Liver (tissue), 9 donors: ENCODE results near the gene GPC3. TPM values are rescaled to one million over a fixed set of nuclear protein-coding genes. Genes with fewer than 3 reads are reported as not detected.

Experiments
- DNase-seq: peaks from one replicate; pipeline ENCODE4 v3.0.0-alpha.2; 2017; ENCODE audit warnings: low spot score
- H3K27ac ChIP-seq, 2 donors: one replicate each; pipeline ENCODE4 v1.7.0; 2013; ENCODE audit warnings: inconsistent platforms in 2 of 2, low read length in 2 of 2, control low read depth in 1 of 2, low read depth in 1 of 2, mild to moderate bottlenecking in 1 of 2
- H3K27me3 ChIP-seq, 4 donors: one replicate each; pipeline versions ENCODE4 v1.6.1 to v1.7.0; 2013; ENCODE audit warnings: low read length in 3 of 4, inconsistent platforms in 1 of 4, mild to moderate bottlenecking in 1 of 4, moderate library complexity in 1 of 4; ENCODE audit not compliant: control insufficient read depth in 4 of 4, insufficient read depth in 4 of 4
- H3K36me3 ChIP-seq, 4 donors: one replicate each; pipeline versions ENCODE4 v1.6.1 to v1.7.0; 2013; ENCODE audit warnings: low read length in 3 of 4, mild to moderate bottlenecking in 3 of 4, low read depth in 1 of 4, moderate library complexity in 1 of 4; ENCODE audit not compliant: control insufficient read depth in 4 of 4, insufficient read depth in 3 of 4
- H3K4me1 ChIP-seq, 4 donors: one replicate each; pipeline versions ENCODE4 v1.6.1 to v1.7.0; 2013; ENCODE audit warnings: low read length in 3 of 4, mild to moderate bottlenecking in 3 of 4, moderate library complexity in 1 of 4; ENCODE audit not compliant: control insufficient read depth in 4 of 4, insufficient read depth in 4 of 4
- H3K4me3 ChIP-seq, 3 donors: one replicate each; pipeline versions ENCODE4 v1.6.1 to v1.7.0; 2013; ENCODE audit warnings: low read length in 3 of 3, control low read depth in 1 of 3, low read depth in 1 of 3, mild to moderate bottlenecking in 1 of 3
- H3K9ac ChIP-seq, 2 donors: one replicate each; pipeline ENCODE4 v1.7.0; 2013; ENCODE audit warnings: low read length in 2 of 2, mild to moderate bottlenecking in 2 of 2, moderate library complexity in 2 of 2, control low read depth in 1 of 2, low read depth in 1 of 2
- H3K9me3 ChIP-seq, 4 donors: one replicate each; pipeline versions ENCODE4 v1.6.1 to v1.7.0; 2013; ENCODE audit warnings: low read length in 3 of 4; ENCODE audit not compliant: control insufficient read depth in 4 of 4
- EGR1 ChIP-seq, 2 donors: IDR thresholded peaks; 2 replicates each; pipeline ENCODE4 v1.6.1; 2016 to 2018; ENCODE audit warnings: antibody characterized with exemption in 2 of 2, low read depth in 2 of 2
- FOXA1 ChIP-seq: IDR thresholded peaks from 2 replicates; pipeline ENCODE4 v1.6.1; 2016; ENCODE audit warnings: antibody characterized with exemption
- FOXA2 ChIP-seq: IDR thresholded peaks from 2 replicates; pipeline ENCODE4 v1.6.1; 2016; ENCODE audit warnings: antibody characterized with exemption
- GABPA ChIP-seq, 2 donors: IDR thresholded peaks in 1 of 2; conservative IDR thresholded peaks in 1 of 2; 2 replicates each; pipeline ENCODE4 v1.6.1; 2016; ENCODE audit warnings: antibody characterized with exemption in 2 of 2, mild to moderate bottlenecking in 1 of 2, moderate library complexity in 1 of 2
- HNF4A ChIP-seq, 2 donors: conservative IDR thresholded peaks; 2 replicates each; pipeline ENCODE4 v1.6.1; 2016; ENCODE audit warnings: antibody characterized with exemption in 2 of 2, mild to moderate bottlenecking in 2 of 2
- HNF4G ChIP-seq: IDR thresholded peaks from 2 replicates; pipeline ENCODE4 v1.6.1; 2016; ENCODE audit warnings: antibody characterized with exemption
- JUND ChIP-seq, 2 donors: IDR thresholded peaks; 2 replicates each; pipeline ENCODE4 v1.6.1; 2016; ENCODE audit warnings: antibody characterized with exemption in 2 of 2
- NR2F2 ChIP-seq: IDR thresholded peaks from 2 replicates; pipeline ENCODE4 v1.6.1; 2016; ENCODE audit warnings: antibody characterized with exemption
- RAD21 ChIP-seq, 2 donors: IDR thresholded peaks; 2 replicates each; pipeline ENCODE4 v1.6.1; 2016; ENCODE audit warnings: antibody characterized with exemption in 2 of 2, mild to moderate bottlenecking in 2 of 2
- RXRA ChIP-seq, 2 donors: IDR thresholded peaks; 2 replicates each; pipeline ENCODE4 v1.6.1; 2017 to 2018; ENCODE audit warnings: antibody characterized with exemption in 2 of 2, mild to moderate bottlenecking in 1 of 2
- TAF1 ChIP-seq: conservative IDR thresholded peaks from 2 replicates; pipeline ENCODE4 v1.6.1; 2016; ENCODE audit warnings: antibody characterized with exemption, mild to moderate bottlenecking
- YY1 ChIP-seq: IDR thresholded peaks from 2 replicates; pipeline ENCODE4 v1.6.1; 2016; ENCODE audit warnings: antibody characterized with exemption, mild to moderate bottlenecking
- WGBS: extraction: QIAGEN DNeasy Blood & Tissue Kit; methylation state at CpG from one replicate; pipeline ENCODE4 v1.1.7; 2013; 5-methylcytosine and 5-hydroxymethylcytosine counted together
- polyA plus RNA-seq, 2 donors: library from polyadenylated mRNA; stranded (reverse) in 1 of 2; unstranded in 1 of 2; fragments of 200-250 nt in 1 of 2; fragments of >200 nt in 1 of 2; fragmentation: Nextera tagmentation in 1 of 2; extraction: Ambion mirVana in 1 of 2; gene quantifications; one replicate each; pipeline versions ENCODE4 v1.2.1 to v1.2.3, GENCODE V29; 2013 to 2015
- total RNA-seq, 2 donors: library from RNA; depleted of rRNA; stranded (reverse); fragments of >200 nt; gene quantifications; one replicate each; pipeline ENCODE4 v1.2.3, GENCODE V29; 2014
- TF ChIP-seq, protein P1 (sequence below): IDR thresholded peaks from 2 replicates; pipeline ENCODE4 v1.6.1; 2016; ENCODE audit warnings: antibody characterized with exemption
- TF ChIP-seq, protein P2 (sequence below): fragments of 150-350 bp; IDR thresholded peaks from 2 replicates; pipeline ENCODE4 v1.5.1; 2017; ENCODE audit warnings: improper control_type of control experiment, low read depth, low read length; ENCODE audit not compliant: missing input control
- TF ChIP-seq, protein P3 (sequence below): IDR thresholded peaks from 2 replicates; pipeline ENCODE4 v1.6.1; 2016; ENCODE audit warnings: antibody characterized with exemption
- TF ChIP-seq, protein P4 (sequence below): IDR thresholded peaks from 2 replicates; pipeline ENCODE4 v1.6.1; 2016; ENCODE audit warnings: antibody characterized with exemption
- donor health status: healthy.
- donor health status: healthy.
- donor health status: healthy.
- donor health status: healthy.
- donor health status: healthy.

Gene GPC3
- total and polyA plus RNA-seq, 4 donors, result 0.40 to 1,133 (median 1.5) TPM

DNA sequence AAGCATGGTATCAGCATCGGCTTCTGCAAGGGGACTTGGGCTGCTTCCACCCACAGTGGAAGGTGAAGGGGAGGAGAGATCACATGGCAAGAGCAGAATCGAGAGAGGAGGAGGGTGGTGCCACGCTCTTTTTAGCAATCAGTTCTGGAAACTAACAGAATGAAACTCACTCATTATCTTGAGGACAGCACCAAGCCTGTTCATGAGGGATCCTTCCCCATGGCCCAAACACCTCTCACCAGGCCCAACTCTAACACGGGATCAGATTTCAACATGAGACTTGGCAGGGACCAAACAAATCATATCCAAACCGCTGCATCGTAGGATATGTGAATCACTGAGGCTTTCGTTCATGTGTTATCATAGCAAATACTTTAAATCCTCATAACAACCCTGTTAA is 125.5 kb downstream of the GPC3 start:
- no peak overlapping the region for H3K4me3 ChIP-seq
- H3K27ac ChIP-seq, result no peak overlapping the region
- TF ChIP-seq NR2F2 (no peak), RXRA (IDR thresholded peaks at IDR 0.05) (no peak)
- TF ChIP-seq, protein P1, sequence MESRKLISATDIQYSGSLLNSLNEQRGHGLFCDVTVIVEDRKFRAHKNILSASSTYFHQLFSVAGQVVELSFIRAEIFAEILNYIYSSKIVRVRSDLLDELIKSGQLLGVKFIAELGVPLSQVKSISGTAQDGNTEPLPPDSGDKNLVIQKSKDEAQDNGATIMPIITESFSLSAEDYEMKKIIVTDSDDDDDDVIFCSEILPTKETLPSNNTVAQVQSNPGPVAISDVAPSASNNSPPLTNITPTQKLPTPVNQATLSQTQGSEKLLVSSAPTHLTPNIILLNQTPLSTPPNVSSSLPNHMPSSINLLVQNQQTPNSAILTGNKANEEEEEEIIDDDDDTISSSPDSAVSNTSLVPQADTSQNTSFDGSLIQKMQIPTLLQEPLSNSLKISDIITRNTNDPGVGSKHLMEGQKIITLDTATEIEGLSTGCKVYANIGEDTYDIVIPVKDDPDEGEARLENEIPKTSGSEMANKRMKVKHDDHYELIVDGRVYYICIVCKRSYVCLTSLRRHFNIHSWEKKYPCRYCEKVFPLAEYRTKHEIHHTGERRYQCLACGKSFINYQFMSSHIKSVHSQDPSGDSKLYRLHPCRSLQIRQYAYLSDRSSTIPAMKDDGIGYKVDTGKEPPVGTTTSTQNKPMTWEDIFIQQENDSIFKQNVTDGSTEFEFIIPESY, result no peak
- peaks cover 0 to 10% (median 1%) of the 10 kb centered on the region in 4 donors for H3K27me3 ChIP-seq
- H3K4me1 ChIP-seq, result no peaks in the 10 kb centered on the region
- H3K36me3 ChIP-seq, result no peaks in the 10 kb centered on the region
- no peak for DNase-seq
- no peak overlapping the region for H3K9ac ChIP-seq
- no peaks in the 10 kb centered on the region for H3K9me3 ChIP-seq
- WGBS, result 74% methylated on average over 7 of the region's 7 CpGs

DNA sequence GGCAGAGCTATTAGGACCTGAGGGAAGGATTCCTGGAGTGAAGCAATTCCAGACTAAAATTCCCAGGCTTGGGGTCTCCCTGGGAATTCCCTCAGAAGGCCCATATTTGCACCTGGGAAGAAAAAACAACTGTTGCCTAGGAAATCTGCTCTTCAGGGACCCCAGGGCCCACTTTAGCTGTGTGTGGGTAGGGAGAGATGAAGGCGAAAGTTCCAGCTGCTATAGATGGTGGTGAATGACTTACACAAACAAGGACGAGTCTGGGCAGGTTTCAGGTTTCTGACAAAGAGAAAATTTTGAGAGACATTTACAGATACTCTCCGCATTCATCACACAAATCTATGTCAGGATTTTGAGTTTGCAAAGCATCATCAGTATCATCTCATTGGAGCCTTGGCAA is 126.1 kb downstream of the GPC3 start:
- Histone ChIP-seq H3K27ac (no peak overlapping the region), H3K4me1 (no peaks in the 10 kb centered on the region), H3K9me3 (no peaks in the 10 kb centered on the region), H3K9ac (no peak overlapping the region), H3K36me3 (no peaks in the 10 kb centered on the region), H3K4me3 (no peak overlapping the region), H3K27me3 (peaks cover 0 to 10% (median 1%) of the 10 kb centered on the region in 4 donors)
- 94% methylated on average over 3 of the region's 3 CpGs for WGBS
- DNase-seq, result no peak
- TF ChIP-seq NR2F2 (no peak), TAF1 (no peak), FOXA2 (no peak), JUND (IDR thresholded peaks at IDR 0.05) (no peak), YY1 (no peak), HNF4G (no peak), GABPA (IDR thresholded peaks at IDR 0.05 in 1 of 2, conservative IDR thresholded peaks at IDR 0.05 in 1 of 2) (no peak), RXRA (IDR thresholded peaks at IDR 0.05) (no peak), FOXA1 (no peak), HNF4A (conservative IDR thresholded peaks at IDR 0.05) (no peak), EGR1 (IDR thresholded peaks at IDR 0.05; ENCODE audit: low read depth in 2 of 2) (no peak)
- TF ChIP-seq, protein P2, sequence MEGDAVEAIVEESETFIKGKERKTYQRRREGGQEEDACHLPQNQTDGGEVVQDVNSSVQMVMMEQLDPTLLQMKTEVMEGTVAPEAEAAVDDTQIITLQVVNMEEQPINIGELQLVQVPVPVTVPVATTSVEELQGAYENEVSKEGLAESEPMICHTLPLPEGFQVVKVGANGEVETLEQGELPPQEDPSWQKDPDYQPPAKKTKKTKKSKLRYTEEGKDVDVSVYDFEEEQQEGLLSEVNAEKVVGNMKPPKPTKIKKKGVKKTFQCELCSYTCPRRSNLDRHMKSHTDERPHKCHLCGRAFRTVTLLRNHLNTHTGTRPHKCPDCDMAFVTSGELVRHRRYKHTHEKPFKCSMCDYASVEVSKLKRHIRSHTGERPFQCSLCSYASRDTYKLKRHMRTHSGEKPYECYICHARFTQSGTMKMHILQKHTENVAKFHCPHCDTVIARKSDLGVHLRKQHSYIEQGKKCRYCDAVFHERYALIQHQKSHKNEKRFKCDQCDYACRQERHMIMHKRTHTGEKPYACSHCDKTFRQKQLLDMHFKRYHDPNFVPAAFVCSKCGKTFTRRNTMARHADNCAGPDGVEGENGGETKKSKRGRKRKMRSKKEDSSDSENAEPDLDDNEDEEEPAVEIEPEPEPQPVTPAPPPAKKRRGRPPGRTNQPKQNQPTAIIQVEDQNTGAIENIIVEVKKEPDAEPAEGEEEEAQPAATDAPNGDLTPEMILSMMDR, result no peak
- TF ChIP-seq, protein P3, sequence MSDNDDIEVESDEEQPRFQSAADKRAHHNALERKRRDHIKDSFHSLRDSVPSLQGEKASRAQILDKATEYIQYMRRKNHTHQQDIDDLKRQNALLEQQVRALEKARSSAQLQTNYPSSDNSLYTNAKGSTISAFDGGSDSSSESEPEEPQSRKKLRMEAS, result no peak
- TF ChIP-seq, protein P4, sequence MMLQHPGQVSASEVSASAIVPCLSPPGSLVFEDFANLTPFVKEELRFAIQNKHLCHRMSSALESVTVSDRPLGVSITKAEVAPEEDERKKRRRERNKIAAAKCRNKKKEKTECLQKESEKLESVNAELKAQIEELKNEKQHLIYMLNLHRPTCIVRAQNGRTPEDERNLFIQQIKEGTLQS, result no peak

DNA sequence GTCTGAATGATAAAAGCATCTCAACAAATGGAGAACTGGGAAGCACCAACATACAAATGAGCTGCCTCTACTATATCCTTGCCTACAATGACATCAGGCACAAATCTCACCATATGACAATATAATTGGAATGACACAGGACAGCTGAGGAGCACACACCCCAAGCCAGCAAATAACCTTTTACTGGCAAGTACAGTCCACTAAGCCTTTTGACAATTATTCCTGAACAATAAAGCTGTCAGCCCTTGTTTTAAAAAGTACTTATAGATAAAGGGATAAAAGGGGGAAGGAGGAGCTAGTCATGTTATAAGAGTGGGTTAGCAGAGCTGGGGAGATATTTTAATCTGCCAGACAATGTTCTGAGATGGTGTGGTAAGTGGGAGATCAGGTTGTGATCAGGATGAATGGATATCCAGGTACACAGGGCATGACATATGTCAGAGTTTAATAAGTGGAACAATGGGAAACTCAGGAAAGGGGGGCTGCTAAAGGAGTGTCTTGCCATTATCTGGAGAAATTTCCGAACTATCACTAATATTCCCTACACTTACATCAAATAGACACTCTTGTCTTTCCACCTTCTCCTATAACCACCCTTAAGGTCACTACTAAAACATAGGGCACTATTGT is 127.6 kb downstream of the GPC3 start:
- Histone ChIP-seq H3K36me3 (no peaks in the 10 kb centered on the region), H3K4me1 (no peaks in the 10 kb centered on the region), H3K27me3 (peaks cover 0 to 12% (median 1%) of the 10 kb centered on the region in 4 donors), H3K9me3 (no peaks in the 10 kb centered on the region), H3K9ac (no peak overlapping the region), H3K4me3 (no peak overlapping the region), H3K27ac (no peak overlapping the region)
- WGBS, result 97% methylated on average over 1 of the region's 1 CpG
- no peak for DNase-seq
- TF ChIP-seq NR2F2 (no peak), HNF4A (conservative IDR thresholded peaks at IDR 0.05) (no peak), JUND (IDR thresholded peaks at IDR 0.05) (no peak), RXRA (IDR thresholded peaks at IDR 0.05) (no peak), FOXA2 (no peak), EGR1 (IDR thresholded peaks at IDR 0.05; ENCODE audit: low read depth in 2 of 2) (no peak), HNF4G (no peak), RAD21 (IDR thresholded peaks at IDR 0.05) (no peak), YY1 (no peak), TAF1 (no peak)
- TF ChIP-seq, protein P3, result no peak
- TF ChIP-seq, protein P4, result no peak
- TF ChIP-seq, protein P2, result no peak
